SH-SY5Y (cell line): ENCODE results near the gene PDE6D.

Source experiments
- GATA2 ChIP-seq: IDR thresholded peaks from 2 replicates; pipeline ENCODE4 v1.6.1; 2011; ENCODE audit warnings: mild to moderate bottlenecking, low read depth, low read length
- GATA3 ChIP-seq: IDR thresholded peaks from 2 replicates; pipeline ENCODE4 v1.6.1; 2011; ENCODE audit warnings: low read depth, mild to moderate bottlenecking, low read length, moderate library complexity

- TF ChIP-seq GATA3 (no peak), GATA2 (no peak)
Observed at GRCh38 chr2:231688719-231689118, 92.4 kb downstream of the PDE6D start.
